HG02870 (cell line): ENCODE measurements around the gene TMEM140.
A peak's percentile ranks its signal among the peaks of the same experiment; 100 is the strongest.
"Not testable (repeated sequence)": the region's sequence is repeated elsewhere in the genome, so short reads cannot be mapped to it uniquely, and the experiment has no call there.

Experiments
- ATAC-seq: cut with Tn5 transposase; IDR thresholded peaks from one replicate; pipeline ENCODE4 v1.9.1; 2021; ENCODE audit warnings: mild to moderate bottlenecking, moderate library complexity; ENCODE audit not compliant: unreplicated experiment

The TMEM140 gene

GRCh38 chr7:135147899-135148721 is at the start of gene TMEM140:
Gene TMEM140, plus strand, starts transcription at chr7:135148072. Its CDS starts 16,370 bp downstream, at chr7:135164442.
- peak; percentile 60 for ATAC-seq

GRCh38 chr7:135098391-135098790 is 49.5 kb upstream of the TMEM140 start:
- ATAC-seq: no peak

DNA sequence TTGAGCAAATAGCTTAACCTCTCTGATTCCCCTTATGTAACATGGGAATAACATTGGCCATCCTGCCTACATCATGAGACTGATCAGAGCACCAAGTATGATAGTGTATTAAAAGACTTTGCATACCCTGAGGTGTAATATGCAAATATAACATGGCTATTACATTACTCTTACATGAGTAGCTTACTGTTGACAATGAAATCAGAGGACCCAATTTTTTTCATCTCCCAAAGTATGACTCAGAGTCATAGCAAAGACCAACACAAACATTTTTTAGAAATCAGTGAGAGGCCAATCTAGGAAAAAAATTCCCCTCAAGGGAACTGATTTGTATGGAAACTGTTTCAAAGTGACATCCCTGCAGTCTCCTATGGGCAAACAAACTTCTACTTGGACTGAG is 47.0 kb upstream of the TMEM140 start:
- ATAC-seq: no peak

DNA sequence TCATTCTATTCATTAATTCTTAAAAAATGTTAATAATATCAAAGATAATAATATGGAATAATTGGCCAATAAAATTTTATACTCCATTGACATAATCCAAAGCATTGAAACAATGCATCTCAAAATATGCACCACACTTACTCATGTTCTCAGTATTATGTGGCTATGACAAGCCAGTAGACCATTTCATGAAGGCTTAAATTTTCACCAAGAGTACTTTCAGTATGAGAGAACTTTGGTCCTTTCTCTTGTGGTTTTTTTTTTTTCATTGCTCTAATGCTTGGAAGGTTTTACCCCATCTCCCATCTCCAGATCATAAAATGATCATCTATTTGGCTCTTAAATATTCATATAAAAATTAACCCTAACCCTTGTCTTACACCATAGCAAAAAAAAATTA is 45.5 kb upstream of the TMEM140 start:
- peak; percentile 99 for ATAC-seq

- no peak for ATAC-seq
Measured at GRCh38 chr7:135109562-135109961, 38.3 kb upstream of the TMEM140 start.

DNA sequence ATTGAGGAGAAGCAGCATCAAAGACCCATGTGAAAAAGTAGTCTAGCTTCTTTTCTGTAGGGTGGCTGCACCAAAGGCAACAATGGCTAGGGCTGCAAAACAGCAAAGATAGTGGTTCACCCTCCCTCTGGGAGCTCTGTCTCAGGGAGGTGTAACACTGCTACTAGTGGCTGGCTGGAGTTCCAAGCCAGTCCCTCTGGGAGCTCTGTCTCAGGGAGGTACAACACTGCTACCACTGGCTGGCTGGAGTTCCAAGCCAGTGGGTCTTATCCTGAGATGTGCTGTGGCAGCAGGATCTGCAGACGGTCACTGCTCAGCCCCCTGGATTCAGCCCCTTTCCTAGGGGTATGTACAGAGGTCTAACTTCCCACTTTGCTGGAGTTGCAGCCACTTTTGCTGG is 37.9 kb upstream of the TMEM140 start:
- ATAC-seq: no peak

DNA sequence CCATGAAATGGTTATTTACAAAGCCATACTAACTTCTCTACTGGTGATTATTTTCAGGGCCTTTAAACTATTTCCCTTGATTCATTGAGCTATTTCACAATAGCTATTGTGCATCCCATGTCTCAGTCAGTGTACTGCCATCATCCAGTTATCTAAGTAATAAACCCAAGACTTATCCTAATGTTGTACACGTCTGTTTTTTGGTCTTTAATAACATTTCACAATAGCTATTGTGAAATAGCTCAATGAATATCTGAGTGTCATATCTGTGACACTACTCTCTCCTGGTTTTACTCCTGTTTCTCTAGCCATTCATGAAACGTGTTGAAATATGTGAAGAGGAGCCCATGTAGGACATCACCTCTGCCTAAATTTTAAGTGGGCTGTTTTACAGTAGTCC is 36.5 kb upstream of the TMEM140 start:
- ATAC-seq: no peak

DNA sequence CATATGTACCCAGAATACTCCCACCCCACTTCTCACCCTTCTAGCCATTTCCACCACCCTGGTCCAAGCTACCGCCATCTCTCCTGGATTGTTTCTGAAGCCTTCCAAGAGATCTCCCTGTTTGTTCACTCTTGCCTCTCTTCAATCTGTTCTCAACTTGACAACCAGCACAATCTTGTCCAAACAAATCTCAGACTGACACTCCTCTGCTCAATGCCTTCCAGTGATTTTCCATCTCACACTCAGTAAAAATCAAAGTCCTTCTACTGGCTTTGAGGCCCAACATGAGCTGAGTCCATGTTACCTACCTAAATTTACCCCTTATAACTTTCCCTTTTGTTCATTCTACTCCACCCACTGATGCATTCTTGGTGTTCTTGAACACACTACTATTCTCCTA is 33.2 kb upstream of the TMEM140 start:
- no peak for ATAC-seq

- ATAC-seq: no peak
Measured at GRCh38 chr7:135117096-135117495, 30.8 kb upstream of the TMEM140 start.

DNA sequence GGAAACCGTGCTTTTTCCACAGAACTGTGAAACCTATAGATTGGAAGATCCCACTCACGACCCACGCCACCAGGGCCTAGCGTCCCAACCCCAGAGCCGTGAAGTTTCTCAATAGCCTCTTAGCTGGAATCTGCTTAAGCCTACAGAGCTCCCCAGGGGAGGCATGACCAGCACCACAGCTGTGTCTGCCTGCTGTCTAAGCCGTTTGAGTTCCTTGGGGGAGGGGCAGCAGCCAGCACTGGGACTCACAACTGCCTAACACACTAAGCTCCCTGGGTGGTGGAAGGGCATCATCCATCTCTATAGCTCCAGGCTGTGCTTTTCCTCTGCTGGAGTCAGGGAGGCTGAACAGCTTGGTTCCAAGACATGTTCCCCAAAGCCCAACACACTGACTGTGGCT is 26.0 kb upstream of the TMEM140 start:
- no peak for ATAC-seq

DNA sequence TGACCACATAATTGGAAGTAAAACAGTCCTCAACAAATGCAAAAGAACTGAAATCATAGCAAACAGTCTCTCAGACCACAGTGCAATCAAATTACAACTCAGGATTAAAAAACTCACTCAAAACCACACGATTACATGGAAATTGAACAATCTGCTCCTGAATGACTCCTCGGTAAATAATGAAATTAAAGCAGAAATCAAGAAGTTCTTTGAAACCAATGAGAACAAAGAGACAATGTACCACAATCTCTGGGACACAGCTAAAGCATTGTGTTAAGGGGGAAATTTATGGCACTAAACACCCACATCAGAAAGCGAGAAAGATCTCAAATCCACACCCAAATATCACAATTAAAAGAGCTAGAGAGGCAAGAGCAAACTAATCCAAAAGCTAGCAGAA is 23.2 kb upstream of the TMEM140 start:
- not testable (repeated sequence) for ATAC-seq

DNA sequence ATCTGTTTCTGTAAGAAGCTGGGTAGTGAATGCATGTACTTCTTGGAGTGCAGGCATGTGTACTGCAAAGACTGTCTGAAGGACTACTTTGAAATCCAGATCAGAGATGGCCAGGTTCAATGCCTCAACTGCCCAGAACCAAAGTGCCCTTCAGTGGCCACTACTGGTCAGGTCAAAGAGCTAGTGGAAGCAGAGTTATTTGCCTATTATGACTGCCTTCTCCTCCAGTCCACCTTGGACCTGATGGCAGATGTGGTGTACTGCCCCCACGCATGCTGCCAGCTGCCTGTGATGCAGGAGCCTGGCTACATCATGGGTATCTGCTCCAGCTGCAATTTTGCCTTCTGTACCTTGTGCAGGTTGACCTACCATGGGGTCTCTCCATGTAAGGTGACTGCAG is 18.9 kb upstream of the TMEM140 start:
- no peak for ATAC-seq

DNA sequence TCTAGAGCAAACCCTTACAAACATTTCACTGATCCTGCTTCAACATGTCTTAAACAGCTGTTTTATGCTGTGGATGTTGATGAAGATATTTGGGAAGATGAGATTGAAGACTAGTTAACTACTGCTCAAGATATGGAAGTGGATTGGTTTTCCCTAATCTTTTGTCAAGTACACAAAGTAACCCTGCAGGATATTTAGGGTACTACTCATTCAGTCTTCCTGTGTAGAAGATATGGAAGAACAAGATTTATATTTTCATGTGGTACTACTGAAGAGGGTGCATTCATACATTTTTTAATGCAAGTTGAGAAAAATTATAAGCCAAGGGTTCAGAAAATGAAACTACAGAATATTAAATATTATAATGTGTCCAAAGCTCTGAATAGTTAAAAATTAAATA is 18.3 kb upstream of the TMEM140 start:
- ATAC-seq: no peak

- ATAC-seq: no peak
Measured at GRCh38 chr7:135143885-135144668, 3.8 kb upstream of the TMEM140 start.

- ATAC-seq: no peak
Measured at GRCh38 chr7:135147341-135147898, 452 bp upstream of the TMEM140 start.

DNA sequence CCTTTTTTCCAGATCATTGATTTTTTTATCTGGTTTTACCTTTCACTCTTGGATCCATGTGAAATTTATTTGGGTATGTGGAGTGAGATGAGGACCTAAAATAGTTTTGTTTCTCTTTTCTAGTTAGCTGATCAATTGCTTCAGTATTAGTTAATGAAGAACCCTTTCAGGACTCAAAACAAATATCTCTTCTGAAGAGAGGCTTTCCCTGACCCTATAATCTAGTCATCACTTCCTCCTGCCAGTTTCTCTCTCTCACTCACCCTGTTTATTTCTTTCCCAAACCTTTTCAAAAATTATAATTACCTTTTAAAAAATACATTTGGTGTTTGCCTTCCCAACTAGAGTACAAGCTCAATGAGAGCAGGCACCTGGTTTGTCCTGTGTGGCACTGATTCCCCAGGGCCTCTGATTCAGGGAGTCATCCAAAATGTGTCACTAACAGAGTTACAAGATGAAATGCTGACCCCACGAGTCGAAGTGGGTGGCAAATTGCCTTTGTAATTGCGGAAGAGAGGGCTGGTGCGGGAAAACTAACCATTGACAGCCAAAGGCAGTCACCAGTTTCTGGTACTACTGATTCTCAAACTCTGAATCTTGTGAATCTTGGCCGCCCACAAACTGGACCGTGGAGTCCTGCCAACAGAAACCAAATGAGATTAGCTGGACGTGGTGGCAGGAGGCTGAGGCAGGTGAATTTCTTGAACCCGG is 2.4 kb downstream of the TMEM140 start:
- no peak for ATAC-seq

GRCh38 chr7:135151132-135151531 is 3.3 kb downstream of the TMEM140 start:
- ATAC-seq: no peak

DNA sequence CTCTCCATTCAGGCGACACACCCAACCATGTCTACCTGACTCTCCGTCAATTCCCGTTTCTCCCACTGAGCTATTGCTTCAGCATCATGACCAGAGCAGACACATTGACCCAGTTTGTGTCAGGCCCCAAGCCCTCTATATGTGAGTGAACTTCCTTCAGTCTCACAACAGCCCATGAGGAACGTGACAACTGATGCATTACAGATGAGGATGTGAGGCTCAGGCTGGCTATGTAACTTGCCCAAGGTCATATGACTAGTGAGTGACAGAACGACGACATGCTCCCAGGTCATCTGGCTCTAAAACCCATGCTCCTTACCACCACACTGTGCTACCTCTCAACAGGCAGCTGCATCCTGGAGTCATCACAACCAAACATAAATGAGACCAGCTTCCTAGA is 3.7 kb downstream of the TMEM140 start:
- no peak for ATAC-seq

DNA sequence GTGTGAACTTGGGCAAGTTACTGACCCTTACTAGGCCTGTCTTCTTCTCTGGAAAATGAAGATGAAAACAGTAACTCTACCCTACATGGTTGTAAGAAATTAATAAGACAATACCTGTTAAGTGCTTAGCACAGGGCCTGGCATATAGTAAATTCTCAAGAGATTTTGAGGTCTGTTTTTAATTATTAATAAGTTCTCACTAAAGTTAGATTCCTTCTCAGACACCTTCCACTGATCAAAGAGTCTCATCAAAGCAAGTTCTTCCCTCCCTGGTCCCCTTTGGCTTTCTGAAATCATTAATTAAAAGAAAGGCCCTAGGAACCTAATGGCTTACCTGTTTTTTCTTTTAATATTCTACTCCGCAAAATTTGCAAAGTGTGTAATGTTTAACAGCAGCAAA is 4.6 kb downstream of the TMEM140 start:
- ATAC-seq: no peak

- no peak for ATAC-seq
Measured at GRCh38 chr7:135154734-135155133, 6.9 kb downstream of the TMEM140 start.

GRCh38 chr7:135156290-135156689 is 8.4 kb downstream of the TMEM140 start:
- ATAC-seq: no peak
